Cardiac septum (tissue), 1 donor: ENCODE results near the gene FAM135A. TPM values are rescaled to one million over a fixed set of nuclear protein-coding genes. Genes with fewer than 3 reads are reported as not detected.
"Not testable (repeated sequence)": the region's sequence is repeated elsewhere in the genome, so short reads cannot be mapped to it uniquely, and the experiment has no call there.

ENCODE experiments used
- DNase-seq: peaks from one replicate; pipeline ENCODE4 v3.0.0-alpha.2; 2020; ENCODE audit warnings: low spot score
- intact Hi-C: fragments of 100-400 bp; cut with DNase I; formaldehyde crosslinking; loops from one replicate; pipeline ENCODE4 v1.14.0; 2022
- total RNA-seq: library from RNA; stranded (reverse); fragmentation: NEBNext Ultra II Directional; extraction: Animal tissue kit (Norgen Biotek cat#: 25700); gene quantifications from one replicate; pipeline ENCODE4 v1.2.1, GENCODE V29; 2021
- donor health status: DM: no; HTN: no; CAD: no.

Gene FAM135A
- total RNA-seq, 1 donor from 2014 or later = 14.2 TPM

DNA sequence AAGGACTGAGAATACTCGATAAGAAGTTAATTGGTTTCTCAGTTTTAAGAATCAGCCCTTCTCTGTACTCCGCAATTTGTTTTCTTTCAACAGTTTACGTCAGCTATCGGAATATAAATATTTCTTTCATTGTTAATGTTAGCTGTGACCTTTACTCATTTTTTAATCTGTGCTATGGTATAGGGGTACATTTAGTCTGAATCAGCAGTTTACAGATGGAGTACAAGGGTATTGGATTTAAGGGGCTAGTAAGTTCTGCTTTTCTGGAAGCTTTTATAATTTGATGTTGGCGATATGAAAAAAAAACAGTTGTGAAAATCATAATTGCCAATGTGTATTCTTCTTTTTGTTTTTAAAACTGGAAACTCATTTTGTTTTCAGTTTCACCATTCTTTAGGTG lies 23.0 kb downstream of the FAM135A start:
- DNase-seq = no peak
- intact Hi-C loops = no loop called here

DNA sequence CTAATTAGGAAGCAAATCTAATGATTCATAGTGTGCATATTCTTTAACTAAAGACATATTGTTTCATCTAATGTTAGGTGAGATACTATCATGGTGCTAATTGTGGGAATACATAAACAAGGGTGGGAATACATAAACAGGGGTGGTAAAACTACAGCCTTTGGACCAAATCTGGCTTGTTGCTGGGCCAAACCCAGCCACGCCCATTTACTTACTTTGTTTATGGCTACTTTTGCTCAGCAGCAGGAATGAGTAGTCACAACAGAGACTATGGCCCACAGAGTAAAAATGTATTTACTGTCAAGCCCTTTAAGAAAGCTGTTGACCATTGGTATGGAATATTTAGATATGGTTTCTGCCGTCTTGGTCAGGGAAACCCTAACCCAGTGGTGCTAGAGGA lies 31.7 kb downstream of the FAM135A start:
- DNase-seq = no peak
- intact Hi-C loops = no loop called here

DNA sequence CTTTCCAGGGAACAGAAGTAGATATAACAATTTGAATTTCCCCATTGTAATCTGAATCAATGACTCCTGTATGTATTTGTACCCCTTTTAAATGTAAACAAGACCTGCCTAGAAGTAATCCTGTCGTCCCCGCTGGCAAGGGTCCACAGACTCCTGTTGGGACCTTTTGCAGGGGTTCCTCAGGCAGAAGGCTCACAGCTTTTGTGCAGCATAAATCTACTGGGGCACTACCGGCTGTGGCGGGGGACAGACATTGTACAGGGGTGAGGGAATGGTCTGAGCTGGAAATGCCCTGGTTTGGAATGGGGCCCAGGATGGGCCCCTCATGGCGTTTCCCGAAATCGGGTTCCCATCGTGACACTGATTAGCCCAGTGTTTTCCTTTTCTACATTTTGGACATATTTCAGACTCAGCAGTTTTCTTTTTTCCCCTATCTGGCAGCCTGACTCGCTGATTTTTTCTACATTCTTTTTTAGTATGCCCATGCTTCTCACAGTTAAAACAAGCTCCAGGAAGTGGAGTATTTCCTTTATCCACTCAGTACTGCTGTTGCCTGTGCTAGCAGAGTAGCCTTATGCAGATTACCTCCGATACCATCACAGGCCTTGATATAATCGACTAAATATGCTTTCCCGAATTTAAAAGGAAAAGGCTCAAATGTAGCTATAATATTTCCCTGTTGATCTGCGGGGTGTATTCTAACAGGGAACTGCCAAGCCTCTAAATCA lies 34.2 kb downstream of the FAM135A start:
- intact Hi-C loops, DNase-seq: not testable (repeated sequence)

DNA sequence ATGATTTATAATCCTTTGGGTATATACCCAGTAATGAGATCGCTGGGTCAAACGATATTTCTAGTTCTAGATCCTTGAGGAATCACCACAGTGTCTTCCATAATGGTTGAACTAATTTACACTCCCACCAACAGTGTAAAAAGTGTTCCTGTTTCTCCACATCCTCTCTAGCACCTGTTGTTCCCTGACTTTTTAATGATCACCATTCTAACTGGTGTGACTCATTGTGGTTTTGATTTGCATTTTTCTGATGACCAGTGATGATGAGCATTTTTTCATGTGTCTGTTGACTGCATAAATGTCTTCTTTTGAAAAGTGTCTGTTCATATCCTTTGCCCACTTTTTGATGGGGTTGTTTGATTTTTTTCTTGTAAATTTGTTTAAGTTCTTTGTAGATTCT lies 40.6 kb downstream of the FAM135A start:
- intact Hi-C loops, DNase-seq: not testable (repeated sequence)

DNA sequence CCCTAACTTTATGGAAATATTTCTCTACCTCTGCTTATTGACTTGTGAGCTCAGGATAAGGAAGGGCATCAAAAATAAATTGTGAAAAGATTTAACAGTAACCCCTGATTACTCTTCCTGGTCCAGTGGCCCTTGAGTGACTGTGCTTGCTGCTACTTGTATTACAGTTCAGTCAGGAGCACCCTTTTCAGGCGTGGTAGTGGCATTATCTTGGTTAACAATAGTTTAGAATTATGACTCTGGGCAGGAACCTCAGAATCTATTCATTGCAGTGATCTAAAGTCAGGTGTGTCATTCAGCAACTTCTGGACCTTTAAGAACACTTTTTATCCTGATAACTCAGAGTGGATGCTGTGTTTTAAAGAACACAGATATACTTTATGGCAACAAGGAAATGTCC lies 43.4 kb downstream of the FAM135A start:
- intact Hi-C loops = no loop called here
- DNase-seq = no peak

DNA sequence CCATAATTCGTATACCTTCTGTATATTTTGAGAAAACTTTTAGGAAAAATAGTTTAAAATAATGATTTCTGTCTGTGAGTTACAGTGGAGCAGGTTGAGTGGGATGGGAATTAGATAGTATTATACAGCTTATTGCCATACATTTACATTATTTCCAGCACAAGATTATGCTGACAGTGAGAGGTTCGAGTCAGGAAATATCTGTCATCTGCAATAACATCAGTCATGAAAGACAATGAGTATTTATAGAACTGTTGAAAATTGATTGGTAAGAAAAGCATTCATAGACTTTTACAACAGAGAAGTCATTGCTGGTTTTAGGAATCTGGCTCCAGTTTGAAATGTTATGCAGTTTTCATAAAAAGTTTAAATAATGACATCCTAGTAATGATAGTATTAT lies 45.9 kb downstream of the FAM135A start:
- DNase-seq = no peak
- intact Hi-C loops = no loop called here

DNA sequence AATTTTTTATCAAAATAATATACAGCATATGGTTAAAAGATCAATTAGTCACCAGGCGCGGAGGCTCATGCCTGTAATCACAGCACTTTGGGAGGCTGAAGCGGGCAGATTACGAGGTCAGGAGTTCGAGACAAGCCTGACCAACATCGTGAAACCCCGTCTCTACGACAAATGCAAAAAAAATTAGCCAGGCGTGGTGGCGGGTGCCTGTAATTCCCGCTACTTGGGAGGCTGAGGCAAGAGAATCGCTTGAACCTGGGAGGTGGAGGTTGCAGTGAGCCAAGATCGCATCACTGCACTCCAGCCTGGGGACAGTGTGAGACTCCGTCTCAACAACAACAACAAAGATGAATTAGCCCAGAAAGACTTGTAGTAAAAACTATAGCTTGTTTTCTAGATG lies 46.4 kb downstream of the FAM135A start:
- intact Hi-C loops = not testable (repeated sequence)

DNA sequence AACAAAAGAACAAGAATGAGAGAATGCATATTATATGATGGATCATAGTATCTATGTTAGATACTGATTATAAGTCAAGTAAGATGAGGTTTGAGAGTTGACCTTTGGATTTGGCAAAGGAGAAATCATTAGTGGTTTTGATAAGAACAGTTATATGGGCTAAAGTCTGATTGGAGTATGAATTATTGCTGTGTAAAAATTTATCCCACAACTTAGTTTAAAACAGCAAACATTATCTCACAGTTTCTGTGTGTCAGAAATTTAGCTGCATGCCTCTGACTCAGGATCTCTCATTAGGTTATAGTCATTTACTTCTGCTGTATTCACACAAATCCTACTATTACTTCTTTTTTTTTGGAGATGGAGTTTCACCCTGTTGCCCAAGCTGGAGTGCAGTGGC lies 56.7 kb downstream of the FAM135A start:
- intact Hi-C loops = no loop called here
- DNase-seq = no peak

More for the DNA sequence above, 46.4 kb downstream of the FAM135A start:
- not testable (repeated sequence) for DNase-seq

DNA sequence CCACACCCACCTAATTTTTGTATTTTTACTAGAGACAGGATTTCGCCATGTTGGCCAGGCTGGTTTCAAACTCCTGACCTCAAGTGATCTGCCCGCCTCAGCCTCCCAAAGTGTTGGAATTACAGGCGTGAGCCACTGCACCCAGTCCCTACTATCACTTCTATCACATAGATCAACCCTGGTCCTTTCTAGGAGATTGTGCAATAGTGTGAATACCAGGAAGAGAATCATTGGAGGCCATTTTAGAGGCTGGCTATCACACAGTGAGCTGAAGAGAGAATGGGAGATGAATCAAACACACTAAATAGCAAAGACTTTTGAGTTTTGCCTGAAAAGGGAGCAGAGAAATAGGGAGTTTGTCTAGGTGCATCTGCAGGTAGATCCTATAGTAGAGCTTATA lies 57.2 kb downstream of the FAM135A start:
- intact Hi-C loops, DNase-seq: not testable (repeated sequence)

DNA sequence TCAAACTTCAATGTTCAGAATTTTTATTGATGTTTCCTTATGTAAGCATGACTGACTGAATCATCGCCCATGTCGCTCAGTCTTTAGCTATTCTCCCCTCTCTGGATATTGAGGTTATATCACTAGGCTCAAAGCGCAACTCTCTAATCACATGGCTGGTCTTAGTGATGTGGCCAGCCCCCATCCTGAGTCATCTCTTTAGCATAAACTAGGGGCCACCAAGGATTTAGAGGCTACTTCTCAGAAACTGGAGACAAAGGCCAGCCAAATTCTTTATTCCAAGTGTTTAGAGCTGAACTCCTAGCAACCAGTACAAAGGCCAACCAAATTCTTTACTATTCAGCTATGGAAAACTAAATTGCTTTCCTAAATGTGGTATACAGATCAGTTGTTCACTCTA lies 61.4 kb downstream of the FAM135A start:
- no peak for DNase-seq
- intact Hi-C loops = no loop called here

DNA sequence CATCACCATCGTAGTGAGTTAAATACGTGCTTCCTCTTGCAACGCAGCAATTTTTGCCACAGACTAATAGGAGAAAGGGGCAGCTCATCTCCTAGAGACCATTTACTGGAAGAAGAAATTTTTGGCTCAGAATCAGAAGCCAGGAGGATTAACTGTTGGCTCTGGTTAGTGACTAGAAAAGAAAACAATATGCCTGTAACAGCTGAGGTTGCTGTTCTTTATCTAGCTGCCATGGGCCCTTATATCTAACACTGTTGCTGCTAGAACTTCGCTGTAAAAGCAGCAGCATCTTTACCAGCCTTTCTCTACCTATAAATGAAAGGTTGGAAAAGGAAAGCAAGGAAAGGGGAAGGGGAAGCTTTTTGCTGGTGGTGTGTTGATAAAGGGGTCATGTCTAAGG lies 65.9 kb downstream of the FAM135A start:
- intact Hi-C loops = no loop called here
- no peak for DNase-seq

DNA sequence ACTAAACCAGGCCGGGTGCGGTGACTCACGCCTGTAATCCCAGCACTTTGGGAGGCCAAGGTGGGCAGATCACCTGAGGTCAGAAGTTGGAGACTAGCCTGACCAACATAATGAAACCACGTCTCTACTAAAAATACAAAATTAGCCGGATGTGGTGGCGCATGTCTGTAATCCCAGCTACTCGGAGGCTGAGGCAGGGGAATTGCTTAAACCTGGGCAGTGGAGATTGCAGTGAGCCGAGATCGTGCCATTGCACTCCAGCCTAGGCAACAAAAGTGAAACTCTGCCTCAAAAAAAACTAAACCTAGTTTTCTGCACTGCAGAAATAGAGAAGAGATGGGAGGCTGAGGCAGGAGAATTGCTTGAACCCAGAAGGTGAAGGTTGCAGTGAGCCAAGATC lies 73.3 kb downstream of the FAM135A start:
- DNase-seq, intact Hi-C loops: not testable (repeated sequence)

DNA sequence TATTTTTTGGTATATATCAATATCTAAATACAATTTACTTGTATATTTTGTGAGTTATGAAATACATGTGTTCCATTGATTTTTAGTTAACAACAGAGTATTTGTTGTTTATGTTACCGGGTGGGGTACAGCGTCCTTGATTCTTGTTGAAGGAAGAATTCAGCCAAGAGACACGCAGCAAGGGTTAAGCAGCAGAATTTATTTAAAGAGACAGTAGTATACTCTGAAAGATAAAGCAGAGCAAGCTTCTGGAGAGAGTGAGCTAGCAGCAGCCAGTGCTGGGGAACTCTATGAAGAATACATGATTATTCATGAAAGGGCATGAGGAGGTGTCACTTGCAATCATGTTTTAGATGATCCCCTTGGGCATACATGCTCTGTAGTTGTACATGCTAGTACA lies 76.1 kb downstream of the FAM135A start:
- intact Hi-C loops = no loop called here
- DNase-seq = no peak

DNA sequence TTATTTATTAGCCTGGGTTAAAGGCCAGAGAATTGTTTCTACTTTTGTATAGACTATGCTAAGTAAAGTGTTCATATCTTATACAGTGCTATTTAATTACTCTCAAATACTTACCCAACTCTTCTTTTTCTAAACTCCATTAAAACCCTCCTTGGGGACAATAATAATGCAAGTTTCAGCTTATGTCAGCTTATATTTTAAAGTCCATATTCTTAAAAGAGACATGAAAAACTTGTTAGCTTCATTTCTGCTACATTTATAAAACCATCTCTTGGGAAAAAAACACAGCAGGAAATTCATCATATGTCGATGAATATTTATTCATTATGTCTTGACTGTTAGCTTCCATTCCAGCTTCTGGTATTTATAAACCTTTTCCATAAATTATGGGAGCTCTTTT lies 81.5 kb downstream of the FAM135A start:
- intact Hi-C loops = no loop called here
- no peak for DNase-seq

DNA sequence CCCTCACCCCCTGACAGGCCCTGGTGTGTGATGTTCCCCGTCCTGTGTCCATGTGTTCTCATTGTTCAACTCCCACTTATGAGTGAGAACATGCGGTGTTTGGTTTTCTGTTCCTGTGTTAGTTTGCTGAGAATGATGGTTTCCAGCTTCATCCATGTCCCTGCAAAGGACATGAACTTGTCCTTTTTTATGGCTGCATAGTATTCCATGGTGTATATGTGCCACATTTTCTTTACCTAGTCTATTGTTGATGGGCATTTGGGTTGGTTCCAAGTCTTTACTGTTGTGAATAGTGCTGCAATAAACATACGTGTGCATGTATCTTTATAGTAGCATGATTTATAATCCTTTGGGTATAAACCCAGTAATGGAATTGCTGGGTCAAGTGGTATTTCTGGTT lies 82.5 kb downstream of the FAM135A start:
- not testable (repeated sequence) for DNase-seq

DNA sequence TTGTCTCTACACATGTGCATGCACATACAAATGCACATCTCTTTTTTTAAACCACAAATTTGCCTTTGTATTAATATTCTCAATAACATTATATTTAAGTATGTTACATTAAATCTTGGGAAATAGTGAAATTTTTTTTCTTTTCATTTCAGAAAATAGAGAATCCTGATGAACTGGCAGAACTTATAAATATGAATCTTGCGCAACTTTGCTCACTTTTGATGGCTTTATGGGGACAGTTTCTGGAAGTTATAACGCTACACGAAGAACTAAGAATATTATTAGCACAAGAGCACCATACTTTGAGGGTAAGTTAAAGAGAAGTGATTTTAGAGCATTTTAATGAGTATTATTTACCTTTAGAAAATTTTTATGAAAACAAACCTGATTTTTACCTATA lies 89.2 kb downstream of the FAM135A start:
- no peak for DNase-seq
- intact Hi-C loops = no loop called here

More for the DNA sequence above, 82.5 kb downstream of the FAM135A start:
- intact Hi-C loops = not testable (repeated sequence)

DNA sequence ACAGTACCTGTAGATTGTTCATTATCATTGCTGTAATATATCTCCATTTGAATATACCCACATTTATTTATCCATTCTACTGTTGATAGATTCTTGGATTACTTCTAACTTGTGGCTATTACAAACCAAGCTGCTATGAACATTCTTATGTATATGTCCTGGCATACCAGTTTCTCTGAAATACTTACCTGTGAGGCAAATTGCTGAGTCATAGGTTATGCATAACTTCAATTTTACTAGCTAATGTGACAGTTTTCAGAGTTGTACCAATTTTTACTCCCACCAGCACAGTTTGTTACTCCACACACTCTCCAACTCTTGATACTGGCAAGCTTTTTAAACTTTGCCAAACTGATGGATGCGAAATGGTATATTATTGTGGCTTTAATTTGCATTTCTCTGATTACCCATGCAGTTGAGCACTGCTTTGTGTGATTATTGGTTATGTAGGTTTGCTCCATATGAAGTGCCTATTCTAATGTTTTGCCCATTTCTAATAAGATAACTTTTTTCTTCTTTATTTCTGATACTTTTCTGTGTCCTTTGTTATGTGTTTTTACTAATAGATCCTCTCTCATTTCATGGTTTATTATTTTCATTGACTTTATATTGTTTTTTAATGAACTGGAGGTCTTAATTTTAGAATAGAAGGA lies 90.6 kb downstream of the FAM135A start:
- DNase-seq = no peak
- intact Hi-C loops = no loop called here

DNA sequence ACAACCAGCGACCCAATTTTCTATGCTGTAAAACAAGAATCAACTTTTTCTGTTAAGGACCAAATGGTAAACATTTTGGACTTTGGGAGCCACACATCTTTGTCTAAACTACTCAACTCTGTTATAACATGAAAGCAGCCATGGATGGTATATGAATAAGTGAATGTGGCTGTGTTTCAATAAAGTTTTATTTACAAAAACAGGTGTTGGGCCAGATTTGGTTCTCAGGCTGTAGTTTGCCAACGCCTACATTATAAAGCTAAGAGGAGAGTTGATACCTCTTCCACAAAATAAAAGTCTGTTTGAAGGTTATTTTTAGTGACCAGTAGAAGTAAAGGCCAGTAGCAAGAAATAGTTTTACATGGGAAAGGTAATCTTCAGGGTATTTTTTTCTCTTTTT lies 93.0 kb downstream of the FAM135A start:
- no peak for DNase-seq
- intact Hi-C loops = no loop called here

DNA sequence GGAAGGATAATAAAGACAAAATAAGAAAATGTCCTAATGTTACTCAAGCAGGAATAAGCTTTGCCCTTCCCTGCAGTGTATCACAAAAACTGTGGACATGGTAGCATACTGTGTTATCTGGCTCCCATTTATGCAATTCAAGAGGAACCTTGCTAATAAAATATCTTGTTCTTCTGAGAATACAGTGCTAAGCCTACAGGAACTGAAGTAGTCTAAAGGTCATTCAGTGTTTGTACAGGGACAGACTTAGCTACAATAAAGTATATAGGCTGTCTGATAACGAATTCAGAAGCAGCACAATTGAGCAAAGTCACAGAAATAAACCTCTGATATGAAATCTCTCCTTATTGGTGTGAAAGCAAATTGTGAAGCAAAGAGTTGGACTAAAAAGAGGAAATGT lies 93.9 kb downstream of the FAM135A start:
- DNase-seq = no peak
- intact Hi-C loops = no loop called here

DNA sequence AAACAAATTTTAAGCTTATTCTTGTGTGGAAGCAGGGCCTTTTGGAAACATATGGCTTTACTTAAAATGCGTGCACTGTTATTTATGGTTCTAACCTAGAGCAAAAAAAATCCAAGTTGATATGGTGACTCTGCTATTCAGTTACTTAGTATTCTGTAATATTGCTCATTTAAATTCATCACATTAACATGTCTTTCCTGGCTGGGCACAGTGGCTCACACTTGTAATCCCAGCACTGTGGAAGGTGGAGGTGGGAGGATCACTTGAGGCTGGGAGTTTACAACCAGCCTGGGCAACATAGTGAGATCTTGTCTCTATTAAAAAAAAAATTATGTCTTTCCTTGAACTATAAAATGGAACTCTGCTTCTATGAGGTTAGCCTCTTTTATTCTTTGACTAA lies 95.6 kb downstream of the FAM135A start:
- DNase-seq = no peak
- intact Hi-C loops = no loop called here

DNA sequence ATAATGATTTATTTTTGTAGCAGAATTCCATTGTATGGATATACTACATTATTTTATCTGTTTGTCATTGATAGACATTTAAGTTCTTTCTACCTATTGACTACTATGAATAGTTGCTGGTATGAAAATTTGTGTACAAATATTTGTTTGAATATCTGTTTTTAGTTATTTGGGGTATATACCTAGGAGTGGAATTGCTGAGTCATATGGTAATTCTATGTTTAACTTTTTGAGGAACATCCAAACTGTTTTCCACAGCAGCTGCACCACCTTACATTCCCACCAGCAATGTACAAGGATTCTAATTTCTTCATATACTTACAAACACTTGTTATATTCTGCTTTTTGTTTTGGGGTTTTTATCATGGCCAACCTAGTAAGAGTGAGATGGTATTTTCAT lies 97.3 kb downstream of the FAM135A start:
- DNase-seq = no peak
- intact Hi-C loops = no loop called here
